ENCODE data around the gene PARD6B. TPM values are rescaled to one million over a fixed set of nuclear protein-coding genes. Genes with fewer than 3 reads are reported as not detected.
A peak's percentile ranks its signal among the peaks of the same experiment; 100 is the strongest.

PARD6B gene
- total and polyA plus RNA-seq, 2 of the 13 experiments (the other 11 are each of a cell fraction or from before 2014, with no cell fraction given), result 6.9 to 22.2 TPM

- TF ChIP-seq ZNF362 (CRISPR knock-in tag; IDR thresholded peaks at IDR 0.05; ENCODE audit: borderline replicate concordance) (no peak), NR2F6 (IDR thresholded peaks at IDR 0.05) (0 out of 2 replicates have a peak, but pooled peaks have one; percentile 36), NR2F6 (CRISPR knock-in tag; IDR thresholded peaks at IDR 0.05) (no peak), DZIP1 (CRISPR knock-in tag; IDR thresholded peaks at IDR 0.05) (no peak), ZFP1 (CRISPR knock-in tag; IDR thresholded peaks at IDR 0.05) (no peak), MIXL1 (CRISPR knock-in tag; IDR thresholded peaks at IDR 0.05) (no peak), MED1 (CRISPR knock-in tag; IDR thresholded peaks at IDR 0.05) (no peak; the same call in 1 of the 2 replicates), E2F5 (CRISPR knock-in tag; conservative IDR thresholded peaks at IDR 0.05) (no peak), SALL1 (CRISPR knock-in tag; IDR thresholded peaks at IDR 0.05) (peak; percentile 28; the same call in 1 of the 2 replicates), NFYC (CRISPR knock-in tag; IDR thresholded peaks at IDR 0.05) (0 out of 2 replicates have a peak, but pooled peaks have one; percentile 16), ZNF431 (CRISPR knock-in tag; IDR thresholded peaks at IDR 0.05; ENCODE audit: borderline replicate concordance, low read depth) (no peak), ZFP82 (CRISPR knock-in tag; IDR thresholded peaks at IDR 0.05; ENCODE audit: borderline replicate concordance) (no peak), ZNF556 (CRISPR knock-in tag; IDR thresholded peaks at IDR 0.05; ENCODE audit: borderline replicate concordance) (no peak), ZNF501 (CRISPR knock-in tag; IDR thresholded peaks at IDR 0.05) (no peak), ZNF781 (CRISPR knock-in tag; IDR thresholded peaks at IDR 0.05; ENCODE audit: borderline replicate concordance, not compliant biosample characterization) (no peak), FOSL1 (CRISPR knock-in tag; IDR thresholded peaks at IDR 0.05; ENCODE audit: borderline replicate concordance) (no peak), ATM (IDR thresholded peaks at IDR 0.05; ENCODE audit: borderline replicate concordance) (no peak), HNF4A (CRISPR knock-in tag; IDR thresholded peaks at IDR 0.05) (0 out of 2 replicates have a peak, but pooled peaks have one; percentile 27), ZNF850 (CRISPR knock-in tag; conservative IDR thresholded peaks at IDR 0.05) (no peak), ZNF121 (CRISPR knock-in tag; IDR thresholded peaks at IDR 0.05) (no peak)
- TF ChIP-seq, protein P1, sequence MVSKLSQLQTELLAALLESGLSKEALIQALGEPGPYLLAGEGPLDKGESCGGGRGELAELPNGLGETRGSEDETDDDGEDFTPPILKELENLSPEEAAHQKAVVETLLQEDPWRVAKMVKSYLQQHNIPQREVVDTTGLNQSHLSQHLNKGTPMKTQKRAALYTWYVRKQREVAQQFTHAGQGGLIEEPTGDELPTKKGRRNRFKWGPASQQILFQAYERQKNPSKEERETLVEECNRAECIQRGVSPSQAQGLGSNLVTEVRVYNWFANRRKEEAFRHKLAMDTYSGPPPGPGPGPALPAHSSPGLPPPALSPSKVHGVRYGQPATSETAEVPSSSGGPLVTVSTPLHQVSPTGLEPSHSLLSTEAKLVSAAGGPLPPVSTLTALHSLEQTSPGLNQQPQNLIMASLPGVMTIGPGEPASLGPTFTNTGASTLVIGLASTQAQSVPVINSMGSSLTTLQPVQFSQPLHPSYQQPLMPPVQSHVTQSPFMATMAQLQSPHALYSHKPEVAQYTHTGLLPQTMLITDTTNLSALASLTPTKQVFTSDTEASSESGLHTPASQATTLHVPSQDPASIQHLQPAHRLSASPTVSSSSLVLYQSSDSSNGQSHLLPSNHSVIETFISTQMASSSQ (IDR thresholded peaks at IDR 0.05; ENCODE audit: low read depth), result no peak
- TF ChIP-seq, protein P1 (CRISPR knock-in tag; IDR thresholded peaks at IDR 0.05; ENCODE audit: borderline replicate concordance), result 0 out of 2 replicates have a peak, but pooled peaks have one; percentile 24
These were observed 61.6 kb downstream of the PARD6B start (continued) for GRCh38 chr20:50792708-50793574.

Measured in HepG2 (cell line).